PC-3 (cell line): ENCODE results near the gene C1orf94. TPM values are rescaled to one million over a fixed set of nuclear protein-coding genes. Genes with fewer than 3 reads are reported as not detected.

ENCODE experiments used
- ATAC-seq: fragments of 200-7000 bp; cut with Tn5 transposase; 2 replicates; pipeline ENCODE4 v1.9.1; 2020; ENCODE audit warnings: mild to moderate bottlenecking, moderate library complexity
- BruUV-seq: library from RNA; stranded (reverse); fragments of 400-500 nt; replicated peaks from 2 replicates; lab custom pipeline; 2021; lab: Mats Ljungman, UMichigan
- CTCF ChIA-PET: fragments of 300-600 bp; sonication (Branson Sonifier 250); formaldehyde crosslinking; loops from one replicate; lab custom pipeline; 2022; ENCODE audit warnings: antibody characterized with exemption; lab: Charles Lee
- POLR2A ChIA-PET: fragments of 300-600 bp; sonication (Branson Sonifier 250); formaldehyde crosslinking; loops from one replicate; lab custom pipeline; 2022; ENCODE audit warnings: antibody characterized with exemption; ENCODE audit not compliant: unreplicated experiment; lab: Charles Lee
- DNase-seq: peaks from one replicate; pipeline ENCODE4 v3.0.0-alpha.2; 2015
- H2AFZ ChIP-seq: fragments of 300-600 bp; sonication (generic); 2 replicates; pipeline ENCODE4 v1.6.0; 2016; ENCODE audit warnings: antibody characterized with exemption, low read length
- H3F3A ChIP-seq: fragments of 300-600 bp; sonication (generic); one replicate; pipeline ENCODE4 v1.6.0; 2017; ENCODE audit warnings: antibody characterized with exemption, low read length, control low read depth, mild to moderate bottlenecking; ENCODE audit not compliant: unreplicated experiment
- H3K27ac ChIP-seq: fragments of 300-600 bp; sonication (generic); 2 replicates; pipeline ENCODE4 v1.5.1; 2016; ENCODE audit warnings: mild to moderate bottlenecking, low read length
- H3K27me3 ChIP-seq: fragments of 300-600 bp; sonication (generic); 2 replicates; pipeline ENCODE4 v1.6.1; 2016; ENCODE audit warnings: low read length, mixed read lengths
- H3K36me3 ChIP-seq: fragments of 300-600 bp; sonication (generic); 2 replicates; pipeline ENCODE4 v1.6.1; 2016; ENCODE audit warnings: low read depth, mixed run types, low read length, mixed read lengths
- H3K4me1 ChIP-seq: fragments of 300-600 bp; sonication (generic); 2 replicates; pipeline ENCODE4 v1.5.1; 2016; ENCODE audit warnings: low read length; ENCODE audit not compliant: insufficient read depth
- H3K4me2 ChIP-seq: fragments of 300-600 bp; sonication (generic); 2 replicates; pipeline ENCODE4 v1.6.0; 2016; ENCODE audit warnings: low read length
- H3K4me3 ChIP-seq: fragments of 300-600 bp; sonication (generic); 2 replicates; pipeline ENCODE4 v1.5.1; 2016; ENCODE audit warnings: mild to moderate bottlenecking, low read length, mixed read lengths
- H3K79me2 ChIP-seq: fragments of 300-600 bp; sonication (generic); 2 replicates; pipeline ENCODE4 v1.6.1; 2017; ENCODE audit warnings: low read length, mixed read lengths
- H3K9ac ChIP-seq: fragments of 300-600 bp; sonication (generic); 2 replicates; pipeline ENCODE4 v1.6.0; 2016; ENCODE audit warnings: mild to moderate bottlenecking, low read length
- H3K9me2 ChIP-seq: fragments of 300-600 bp; sonication (generic); replicated peaks from 2 replicates; pipeline ENCODE4 v1.6.1; 2016; ENCODE audit warnings: mixed run types, low read length, mixed read lengths
- H3K9me3 ChIP-seq: fragments of 300-600 bp; sonication (generic); 2 replicates; pipeline ENCODE4 v1.6.1; 2016; ENCODE audit warnings: low read length, mixed read lengths
- H4K20me1 ChIP-seq: fragments of 300-600 bp; sonication (generic); 2 replicates; pipeline ENCODE4 v1.6.1; 2016; ENCODE audit warnings: low read length, mixed read lengths
- EZH2 ChIP-seq: fragments of 300-600 bp; sonication (generic); IDR thresholded peaks from one replicate; pipeline ENCODE4 v1.6.1; 2017; ENCODE audit warnings: antibody characterized with exemption, mild to moderate bottlenecking, low read length; ENCODE audit not compliant: unreplicated experiment
- EZH2phosphoT487 ChIP-seq: fragments of 300-600 bp; sonication (generic); IDR thresholded peaks from 2 replicates; pipeline ENCODE4 v1.6.1; 2018; ENCODE audit warnings: mild to moderate bottlenecking, antibody characterized with exemption, low read length, borderline replicate concordance
- intact Hi-C: fragments of 100-400 bp; cut with micrococcal nuclease; formaldehyde crosslinking; loops from 2 replicates; pipeline ENCODE4 v1.9.0; 2023
- total RNA-seq: library from RNA; depleted of rRNA; stranded (reverse); fragments of >200 nt; gene quantifications from 2 replicates; pipeline ENCODE4 v1.2.3, GENCODE V29; 2014
- TF ChIP-seq, protein P1 (sequence below): fragments of 300-600 bp; sonication (generic); conservative IDR thresholded peaks from 2 replicates; pipeline ENCODE4 v1.5.1; 2017; ENCODE audit warnings: antibody characterized with exemption, low read depth, mild to moderate bottlenecking, low read length

C1orf94 gene
- total RNA-seq, 1 experiment from 2014 or later = not detected

DNA sequence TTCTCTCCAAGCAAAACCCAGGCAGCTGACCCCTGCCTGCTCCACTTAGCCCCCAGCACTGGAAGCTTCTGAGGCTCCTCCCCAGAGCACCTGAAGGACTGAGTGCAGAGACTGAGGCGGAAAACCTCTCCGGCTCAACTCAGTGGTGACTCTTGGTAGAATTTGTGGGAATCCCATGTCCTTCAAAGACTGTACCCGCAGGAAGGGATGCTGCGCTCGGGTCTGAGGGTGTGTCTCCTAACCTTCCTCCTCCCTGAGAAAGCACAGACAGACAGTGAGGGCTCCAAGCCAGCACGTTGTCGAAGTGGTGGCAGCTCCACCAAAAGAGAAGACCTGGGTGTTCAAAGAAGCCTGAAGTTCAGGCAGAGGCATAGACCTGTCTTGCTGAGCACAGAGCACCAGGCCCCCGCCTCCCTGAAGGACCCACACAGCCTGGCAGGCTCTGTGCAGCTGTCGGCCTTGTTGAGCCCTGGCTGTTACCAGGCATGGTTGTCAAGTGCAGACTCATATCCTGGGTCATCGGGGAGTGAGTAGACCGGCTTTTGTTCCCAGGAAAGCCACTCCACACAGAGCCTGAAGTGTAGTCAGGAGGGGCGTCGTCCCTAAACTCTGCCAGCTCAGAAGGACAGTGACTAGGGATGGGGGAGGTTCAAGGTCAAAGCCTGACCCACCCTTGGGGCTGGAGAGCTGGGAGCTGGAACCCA lies 48.4 kb upstream of the C1orf94 start:
- no peak for TF ChIP-seq EZH2phosphoT487
- TF ChIP-seq, protein P1, sequence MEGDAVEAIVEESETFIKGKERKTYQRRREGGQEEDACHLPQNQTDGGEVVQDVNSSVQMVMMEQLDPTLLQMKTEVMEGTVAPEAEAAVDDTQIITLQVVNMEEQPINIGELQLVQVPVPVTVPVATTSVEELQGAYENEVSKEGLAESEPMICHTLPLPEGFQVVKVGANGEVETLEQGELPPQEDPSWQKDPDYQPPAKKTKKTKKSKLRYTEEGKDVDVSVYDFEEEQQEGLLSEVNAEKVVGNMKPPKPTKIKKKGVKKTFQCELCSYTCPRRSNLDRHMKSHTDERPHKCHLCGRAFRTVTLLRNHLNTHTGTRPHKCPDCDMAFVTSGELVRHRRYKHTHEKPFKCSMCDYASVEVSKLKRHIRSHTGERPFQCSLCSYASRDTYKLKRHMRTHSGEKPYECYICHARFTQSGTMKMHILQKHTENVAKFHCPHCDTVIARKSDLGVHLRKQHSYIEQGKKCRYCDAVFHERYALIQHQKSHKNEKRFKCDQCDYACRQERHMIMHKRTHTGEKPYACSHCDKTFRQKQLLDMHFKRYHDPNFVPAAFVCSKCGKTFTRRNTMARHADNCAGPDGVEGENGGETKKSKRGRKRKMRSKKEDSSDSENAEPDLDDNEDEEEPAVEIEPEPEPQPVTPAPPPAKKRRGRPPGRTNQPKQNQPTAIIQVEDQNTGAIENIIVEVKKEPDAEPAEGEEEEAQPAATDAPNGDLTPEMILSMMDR = no peak
- TF ChIP-seq EZH2 = no peak
- Histone ChIP-seq H3K4me2 (no peak overlapping the region), H3K27ac (no peak overlapping the region), H3K36me3 (no peaks in the 10 kb centered on the region), H3K79me2 (no peaks in the 10 kb centered on the region), H3K4me3 (no peak overlapping the region), H3K27me3 (no peaks in the 10 kb centered on the region), H2AFZ (no peak overlapping the region), H3K9ac (no peak overlapping the region), H3K4me1 (no peaks in the 10 kb centered on the region), H4K20me1 (no peaks in the 10 kb centered on the region), H3K9me3 (no peaks in the 10 kb centered on the region), H3K9me2 (no peaks in the 10 kb centered on the region), H3F3A (no peaks in the 10 kb centered on the region)
- ATAC-seq (no peak), DNase-seq (no peak)
- intact Hi-C loops = no loop called here
- no TSS peak for BruUV-seq
- CTCF ChIA-PET = no interaction called here
- POLR2A ChIA-PET = no interaction called here

DNA sequence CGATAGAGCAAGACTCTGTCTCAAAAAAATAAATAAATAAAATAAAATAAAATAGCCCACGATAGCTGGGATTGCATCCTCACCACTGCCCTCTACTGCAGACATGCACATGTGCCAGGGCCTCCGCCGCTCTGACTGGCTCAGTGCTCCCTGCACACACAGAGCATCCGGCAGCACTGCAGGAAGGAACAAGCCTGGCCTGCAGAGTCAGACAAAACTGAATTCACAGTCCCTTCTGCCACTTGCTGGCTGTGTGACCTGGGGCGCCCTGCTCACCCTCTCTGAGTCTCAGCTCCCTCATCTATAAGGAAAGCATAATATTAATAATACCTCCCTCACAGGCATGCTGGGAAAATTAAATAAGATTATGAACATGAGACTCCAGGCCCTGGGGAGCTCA lies 47.1 kb upstream of the C1orf94 start:
- H3K9me3 ChIP-seq = no peaks in the 10 kb centered on the region
- H3K4me3 ChIP-seq = no peak overlapping the region
- 0 out of 2 replicates have a peak, but pooled peaks cover 3% of the 10 kb centered on the region for H3K27me3 ChIP-seq
- ATAC-seq (no peak), DNase-seq (no peak)
- H4K20me1 ChIP-seq = no peaks in the 10 kb centered on the region
- H3K79me2 ChIP-seq = no peaks in the 10 kb centered on the region
- H3K27ac ChIP-seq = no peak overlapping the region
- no peak overlapping the region for H3K4me2 ChIP-seq
- no peaks in the 10 kb centered on the region for H3F3A ChIP-seq
- BruUV-seq = no TSS peak
- TF ChIP-seq, protein P1 = no peak
- no peak for TF ChIP-seq EZH2
- TF ChIP-seq EZH2phosphoT487 = no peak
- H2AFZ ChIP-seq = no peak overlapping the region
- H3K36me3 ChIP-seq = no peaks in the 10 kb centered on the region
- intact Hi-C loops = no loop called here
- POLR2A ChIA-PET = no interaction called here
- CTCF ChIA-PET = no interaction called here
- H3K4me1 ChIP-seq = no peaks in the 10 kb centered on the region
- H3K9me2 ChIP-seq = no peaks in the 10 kb centered on the region
- no peak overlapping the region for H3K9ac ChIP-seq

DNA sequence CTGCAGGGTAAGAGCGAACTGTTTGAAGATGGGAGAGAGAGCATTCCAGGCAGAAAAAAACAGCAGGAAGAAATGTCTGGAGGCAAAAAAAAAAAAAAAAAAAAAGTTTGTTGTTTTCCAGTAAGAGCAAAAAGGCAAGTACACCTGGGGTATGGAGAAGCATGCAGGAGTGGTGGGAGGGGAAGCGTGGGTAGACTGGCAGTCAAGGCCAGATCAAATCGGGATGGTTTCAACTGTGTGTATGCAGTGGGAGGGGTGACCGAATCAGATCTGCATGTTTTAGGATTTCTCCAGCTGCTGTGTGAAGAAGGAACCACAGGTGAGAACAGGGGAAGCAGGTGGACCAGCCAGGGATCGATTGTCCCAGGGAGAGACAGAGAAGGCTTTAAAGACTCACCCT lies 46.4 kb upstream of the C1orf94 start:
- Histone ChIP-seq H3K4me2 (no peak overlapping the region), H3K4me3 (no peak overlapping the region)
- POLR2A ChIA-PET = no interaction called here

More for the DNA sequence above, 46.4 kb upstream of the C1orf94 start:
- Histone ChIP-seq H4K20me1 (no peaks in the 10 kb centered on the region), H3K9me2 (no peaks in the 10 kb centered on the region), H2AFZ (no peak overlapping the region), H3K79me2 (no peaks in the 10 kb centered on the region), H3K9me3 (no peaks in the 10 kb centered on the region), H3K4me1 (no peaks in the 10 kb centered on the region), H3K27me3 (0 out of 2 replicates have a peak, but pooled peaks cover 6% of the 10 kb centered on the region), H3K36me3 (no peaks in the 10 kb centered on the region), H3K27ac (no peak overlapping the region), H3K9ac (no peak overlapping the region), H3F3A (no peaks in the 10 kb centered on the region)
- CTCF ChIA-PET = no interaction called here
- intact Hi-C loops = no loop called here
- ATAC-seq (no peak), DNase-seq (no peak)
- TF ChIP-seq, protein P1 = no peak
- TF ChIP-seq EZH2 (no peak), EZH2phosphoT487 (no peak)
- BruUV-seq = no TSS peak
